Keratinocyte (primary cell): ENCODE measurements around the gene ZNF619. TPM values are rescaled to one million over a fixed set of nuclear protein-coding genes. Genes with fewer than 3 reads are reported as not detected.
"Not testable (repeated sequence)": the region's sequence is repeated elsewhere in the genome, so short reads cannot be mapped to it uniquely, and the experiment has no call there.

ENCODE experiments used
- DNase-seq: peaks from one replicate; pipeline ENCODE4 v3.0.0-alpha.2; 2011; ENCODE audit warnings: low read depth, missing footprints, low spot score
- FAIRE-seq: peaks from 2 replicates; lab custom pipeline; 2011; peaks lifted over from hg19 to GRCh38; lab: Jason Lieb, UNC
- H2AFZ ChIP-seq: 2 replicates; pipeline ENCODE4 v1.6.0; 2012; ENCODE audit warnings: low read length, control low read depth, inconsistent platforms; ENCODE audit not compliant: control insufficient read depth
- H3K27ac ChIP-seq: 2 replicates; pipeline ENCODE4 v1.5.1; 2011; ENCODE audit warnings: low read length; ENCODE audit not compliant: control insufficient read depth, insufficient read depth
- H3K27me3 ChIP-seq: 3 replicates; pipeline ENCODE4 v1.6.0; 2011; ENCODE audit warnings: low read length; ENCODE audit not compliant: control insufficient read depth, insufficient read depth; ENCODE audit errors: extremely low read depth
- H3K36me3 ChIP-seq, 2 experiments: 2 replicates in 1 of 2; 3 replicates in 1 of 2; pipeline ENCODE4 v1.5.1; 2011; ENCODE audit warnings: low read length in 2 of 2, mild to moderate bottlenecking in 1 of 2; ENCODE audit not compliant: control insufficient read depth in 2 of 2, insufficient read depth in 2 of 2; ENCODE audit errors: extremely low read depth in 1 of 2
- H3K4me1 ChIP-seq: 3 replicates; pipeline ENCODE4 v1.5.1; 2011; ENCODE audit warnings: low read length; ENCODE audit not compliant: control insufficient read depth, insufficient read depth; ENCODE audit errors: extremely low read depth
- H3K4me2 ChIP-seq: 3 replicates; pipeline ENCODE4 v1.6.0; 2011; ENCODE audit warnings: low read depth, low read length; ENCODE audit not compliant: control insufficient read depth, insufficient read depth; ENCODE audit errors: extremely low read depth
- H3K4me3 ChIP-seq, 3 experiments: fragments of 200-600 bp in 1 of 3; sonication (generic) in 1 of 3; 2 replicates in 2 of 3; 3 replicates in 1 of 3; pipeline ENCODE4 v1.5.1; 2011 to 2016; ENCODE audit warnings: low read length in 3 of 3, mild to moderate bottlenecking in 3 of 3, control low read depth in 2 of 3, inconsistent platforms in 1 of 3, low read depth in 1 of 3, mixed read lengths in 1 of 3, mixed run types in 1 of 3, moderate library complexity in 1 of 3; ENCODE audit not compliant: control insufficient read depth in 2 of 3, insufficient read depth in 2 of 3; ENCODE audit errors: extremely low read depth in 1 of 3
- H3K79me2 ChIP-seq: 2 replicates; pipeline ENCODE4 v1.6.0; 2012; ENCODE audit warnings: low read length; ENCODE audit not compliant: control insufficient read depth, insufficient read depth
- H3K9ac ChIP-seq: 3 replicates; pipeline ENCODE4 v1.6.0; 2011; ENCODE audit warnings: low read length; ENCODE audit not compliant: control insufficient read depth, insufficient read depth; ENCODE audit errors: extremely low read depth
- H3K9me1 ChIP-seq: 3 replicates; pipeline ENCODE4 v1.6.0; 2011; ENCODE audit warnings: low read length; ENCODE audit not compliant: control insufficient read depth, insufficient read depth; ENCODE audit errors: extremely low read depth
- H3K9me3 ChIP-seq: 2 replicates; pipeline ENCODE4 v1.5.1; 2012; ENCODE audit warnings: low read depth, low read length; ENCODE audit not compliant: control insufficient read depth
- H4K20me1 ChIP-seq: 3 replicates; pipeline ENCODE4 v1.6.0; 2011; ENCODE audit warnings: low read length; ENCODE audit not compliant: control insufficient read depth, insufficient read depth; ENCODE audit errors: extremely low read depth
- EZH2 ChIP-seq: IDR thresholded peaks from one replicate; pipeline ENCODE4 v1.6.1; 2012; ENCODE audit warnings: inconsistent platforms, mild to moderate bottlenecking, low read length, moderate library complexity
- dilution Hi-C: fragments of 300-500 bp; cut with MboI; formaldehyde crosslinking; loops from one replicate; pipeline ENCODE4 v1.7.0; 2020; ENCODE audit warnings: low sequenced_read_pairs; ENCODE audit not compliant: extremely low pct_ligation_motif_present
- polyA plus RNA-seq, 5 experiments: library from polyadenylated mRNA; depleted of rRNA in 3 of 5; stranded (reverse) in 3 of 5; stranded (forward) in 1 of 5; unstranded in 1 of 5; fragments of >200 nt; gene quantifications; 1 replicate in 1 of 5; 2 replicates in 3 of 5; 3 replicates in 1 of 5; pipeline versions ENCODE4 v1.2.1 to v1.2.3, GENCODE V29; 2011 to 2012; ENCODE audit warnings: missing spikeins in 2 of 5, low read depth in 1 of 5, low replicate concordance in 1 of 5
- TF ChIP-seq, protein P1 (sequence below), 3 experiments: IDR thresholded peaks in 1 of 3; conservative IDR thresholded peaks in 1 of 3; optimal IDR thresholded peaks in 1 of 3; 2 replicates in 2 of 3; 3 replicates in 1 of 3; pipeline versions ENCODE3 to v1.5.1; 2011; ENCODE audit warnings: low read length in 3 of 3, mild to moderate bottlenecking in 3 of 3, moderate library complexity in 2 of 3, control low read depth in 1 of 3, inconsistent platforms in 1 of 3; ENCODE audit not compliant: insufficient read depth in 2 of 3; ENCODE audit errors: extremely low read depth in 1 of 3

The ZNF619 gene
- polyA plus RNA-seq, 1 donor (not counting 4 experiments of a cell fraction or from before 2014, with no cell fraction given): 3.1 TPM

DNA sequence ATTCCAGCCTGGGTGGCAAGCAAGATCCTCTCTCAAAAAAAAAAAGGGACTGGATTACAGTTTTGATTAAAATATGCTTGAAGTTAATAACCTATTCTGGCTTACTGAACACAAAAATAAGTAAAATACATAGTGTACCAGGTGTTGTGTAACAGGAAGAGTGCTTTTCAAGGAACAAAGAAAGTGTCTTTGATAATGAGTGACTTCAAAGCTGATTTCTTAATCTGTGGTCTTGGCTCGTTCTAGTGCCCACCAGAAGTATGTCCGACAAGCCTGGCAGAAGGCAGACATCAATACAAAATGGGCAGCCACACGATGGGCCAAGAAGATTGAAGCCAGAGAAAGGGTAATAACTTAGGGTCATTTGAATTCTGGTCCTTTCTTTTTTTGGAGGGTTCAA lies 15.8 kb upstream of the ZNF619 start:
- H3K9me3 ChIP-seq: no peaks in the 10 kb centered on the region
- no peak overlapping the region for H3K27ac ChIP-seq
- no peak overlapping the region for H3K9ac ChIP-seq
- peaks cover 22% of the 10 kb centered on the region for H4K20me1 ChIP-seq
- no peaks in the 10 kb centered on the region for H3K27me3 ChIP-seq
- no peak for TF ChIP-seq EZH2
- TF ChIP-seq, protein P1, sequence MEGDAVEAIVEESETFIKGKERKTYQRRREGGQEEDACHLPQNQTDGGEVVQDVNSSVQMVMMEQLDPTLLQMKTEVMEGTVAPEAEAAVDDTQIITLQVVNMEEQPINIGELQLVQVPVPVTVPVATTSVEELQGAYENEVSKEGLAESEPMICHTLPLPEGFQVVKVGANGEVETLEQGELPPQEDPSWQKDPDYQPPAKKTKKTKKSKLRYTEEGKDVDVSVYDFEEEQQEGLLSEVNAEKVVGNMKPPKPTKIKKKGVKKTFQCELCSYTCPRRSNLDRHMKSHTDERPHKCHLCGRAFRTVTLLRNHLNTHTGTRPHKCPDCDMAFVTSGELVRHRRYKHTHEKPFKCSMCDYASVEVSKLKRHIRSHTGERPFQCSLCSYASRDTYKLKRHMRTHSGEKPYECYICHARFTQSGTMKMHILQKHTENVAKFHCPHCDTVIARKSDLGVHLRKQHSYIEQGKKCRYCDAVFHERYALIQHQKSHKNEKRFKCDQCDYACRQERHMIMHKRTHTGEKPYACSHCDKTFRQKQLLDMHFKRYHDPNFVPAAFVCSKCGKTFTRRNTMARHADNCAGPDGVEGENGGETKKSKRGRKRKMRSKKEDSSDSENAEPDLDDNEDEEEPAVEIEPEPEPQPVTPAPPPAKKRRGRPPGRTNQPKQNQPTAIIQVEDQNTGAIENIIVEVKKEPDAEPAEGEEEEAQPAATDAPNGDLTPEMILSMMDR (optimal IDR thresholded peaks at IDR 0.05 in 1 of 3, IDR thresholded peaks at IDR 0.05 in 1 of 3, conservative IDR thresholded peaks at IDR 0.05 in 1 of 3; ENCODE audit: extremely low read depth in 1 of 3, insufficient read depth in 2 of 3, low read length in 3 of 3): no peak
- H3K4me2 ChIP-seq: no peak overlapping the region
- no peaks in the 10 kb centered on the region for H3K9me1 ChIP-seq
- peaks cover 11% of the 10 kb centered on the region for H3K4me1 ChIP-seq
- no peak overlapping the region for H2AFZ ChIP-seq
- H3K4me3 ChIP-seq: no peak overlapping the region
- FAIRE-seq (no peak), DNase-seq (no peak)
- H3K79me2 ChIP-seq: peaks cover 32% of the 10 kb centered on the region
- H3K36me3 ChIP-seq: peaks cover 32 to 50% of the 10 kb centered on the region in 2 experiments
- dilution Hi-C loops: no loop called here

DNA sequence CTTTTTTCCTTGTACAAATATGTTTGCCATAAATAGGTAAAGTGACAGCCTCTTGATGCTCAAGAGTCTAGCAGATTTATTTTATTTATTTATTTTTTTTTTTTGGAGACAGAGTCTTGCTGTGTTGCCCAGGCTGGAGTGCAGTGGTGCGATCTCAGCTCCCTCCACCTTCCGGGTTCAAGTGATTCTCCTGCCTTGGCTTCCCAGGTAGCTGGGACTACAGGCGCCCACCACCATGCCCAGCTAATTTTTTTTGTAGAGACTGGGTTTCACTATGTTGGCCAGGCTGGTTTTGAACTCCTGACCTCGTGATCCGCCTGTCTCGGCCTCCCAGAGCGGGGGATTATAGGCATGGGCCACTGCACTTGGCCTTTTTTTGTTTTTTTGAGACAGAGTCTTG lies 14.1 kb upstream of the ZNF619 start:
- H3K9me3 ChIP-seq, H3K9me1 ChIP-seq, H3K4me2 ChIP-seq, H3K27ac ChIP-seq, FAIRE-seq, H3K9ac ChIP-seq, H2AFZ ChIP-seq, H3K4me3 ChIP-seq, dilution Hi-C loops, H3K27me3 ChIP-seq, DNase-seq: not testable (repeated sequence)
- H3K36me3 ChIP-seq: peaks cover 32 to 50% of the 10 kb centered on the region in 2 experiments
- H3K79me2 ChIP-seq: peaks cover 25% of the 10 kb centered on the region
- H4K20me1 ChIP-seq: peaks cover 22% of the 10 kb centered on the region
- H3K4me1 ChIP-seq: peaks cover 11% of the 10 kb centered on the region

DNA sequence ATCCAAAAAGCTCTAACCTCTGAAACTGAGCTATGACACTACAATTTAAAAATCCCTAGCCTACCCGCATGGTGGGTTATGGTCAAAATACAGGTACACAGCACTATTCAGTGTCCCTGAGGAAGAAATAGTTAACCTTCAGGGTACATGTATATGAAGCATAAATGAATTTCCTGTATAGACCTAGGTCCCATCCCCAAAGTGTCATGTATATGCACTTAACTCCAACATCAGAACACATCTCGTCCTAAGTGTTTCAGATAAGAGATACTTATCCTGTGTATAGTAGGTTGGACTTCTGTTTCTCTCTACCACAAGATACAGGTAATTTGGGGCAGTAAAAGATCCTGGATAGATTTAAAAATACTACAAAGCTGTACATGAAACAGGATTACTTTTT lies 13.3 kb upstream of the ZNF619 start:
- DNase-seq: no peak
- H3K4me2 ChIP-seq: no peak overlapping the region
- H3K9ac ChIP-seq: no peak overlapping the region
- H3K9me3 ChIP-seq: no peaks in the 10 kb centered on the region
- dilution Hi-C loops: no loop called here
- no peaks in the 10 kb centered on the region for H3K9me1 ChIP-seq
- H3K4me3 ChIP-seq: no peak overlapping the region
- H3K27ac ChIP-seq: no peak overlapping the region
- peaks cover 20% of the 10 kb centered on the region for H4K20me1 ChIP-seq
- H2AFZ ChIP-seq: no peak overlapping the region
- no peaks in the 10 kb centered on the region for H3K27me3 ChIP-seq
- TF ChIP-seq, protein P1 (optimal IDR thresholded peaks at IDR 0.05 in 1 of 3, IDR thresholded peaks at IDR 0.05 in 1 of 3, conservative IDR thresholded peaks at IDR 0.05 in 1 of 3; ENCODE audit: extremely low read depth in 1 of 3, insufficient read depth in 2 of 3, low read length in 3 of 3): no peak
- no peak for TF ChIP-seq EZH2
- peaks cover 6% of the 10 kb centered on the region for H3K4me1 ChIP-seq
- no peak for FAIRE-seq
- H3K36me3 ChIP-seq: peaks cover 28 to 43% of the 10 kb centered on the region in 2 experiments
- H3K79me2 ChIP-seq: peaks cover 18% of the 10 kb centered on the region
